HEK293 (cell line): ENCODE data around the gene PLEKHG3.

Source experiments
- CTCF ChIA-PET: fragments of 350-600 bp; formaldehyde crosslinking; extraction: SDS; loops from one replicate; lab custom pipeline; 2021; ENCODE audit warnings: antibody characterized with exemption; lab: Yijun Ruan, JAX
- POLR2A ChIA-PET: fragments of 300-600 bp; formaldehyde crosslinking; extraction: SDS; loops from one replicate; lab custom pipeline; 2020; ENCODE audit warnings: antibody characterized with exemption, inconsistent platforms; lab: Yijun Ruan, JAX
- H3K27ac ChIP-seq: fragments of 200-500 bp; sonication (Bioruptor generic); 2 replicates; pipeline ENCODE4 v1.5.1; 2014; ENCODE audit warnings: low read depth, low read length, control low read depth, inconsistent platforms; ENCODE audit errors: extremely low read depth
- H3K36me3 ChIP-seq, 2 experiments: fragments of 200-500 bp in 1 of 2; sonication (Bioruptor generic) in 1 of 2; 1 replicate in 1 of 2; 2 replicates in 1 of 2; pipeline ENCODE4 v1.5.1; 2014 to 2017; ENCODE audit warnings: inconsistent platforms in 2 of 2, low read length in 2 of 2; ENCODE audit not compliant: control insufficient read depth in 2 of 2, insufficient read depth in 1 of 2
- H3K4me1 ChIP-seq: fragments of 200-500 bp; sonication (Bioruptor generic); 2 replicates; pipeline ENCODE4 v1.5.1; 2014; ENCODE audit warnings: mild to moderate bottlenecking, low read length, inconsistent platforms; ENCODE audit not compliant: control insufficient read depth, insufficient read depth
- H3K4me3 ChIP-seq: 2 replicates; pipeline ENCODE4 v1.5.1; 2011; ENCODE audit warnings: low read depth, mild to moderate bottlenecking, control low read depth, low read length, moderate library complexity
- H3K9me3 ChIP-seq: fragments of 200-500 bp; sonication (Bioruptor generic); 2 replicates; pipeline ENCODE4 v1.5.1; 2014; ENCODE audit warnings: low read depth, low read length, inconsistent platforms; ENCODE audit not compliant: control insufficient read depth, insufficient read depth
- EGR2 ChIP-seq: fragments of 450-650 bp; formaldehyde crosslinking; IDR thresholded peaks from 2 replicates; pipeline ENCODE4 v1.5.1; 2016; ENCODE audit warnings: low read depth, missing biosample characterization, missing genetic modification characterization
- KLF10 ChIP-seq: fragments of 450-650 bp; IDR thresholded peaks from 2 replicates; pipeline ENCODE4 v1.5.1; 2018; ENCODE audit warnings: missing biosample characterization, mild to moderate bottlenecking, missing genetic modification characterization
- PRDM1 ChIP-seq: fragments of 450-650 bp; formaldehyde crosslinking; IDR thresholded peaks from 2 replicates; pipeline ENCODE4; 2016; ENCODE audit warnings: missing biosample characterization, missing genetic modification characterization
- PRDM10 ChIP-seq: fragments of 450-650 bp; formaldehyde crosslinking; IDR thresholded peaks from 2 replicates; pipeline ENCODE4 v1.5.1; 2016; ENCODE audit warnings: missing biosample characterization, missing genetic modification characterization
- PRDM4 ChIP-seq: fragments of 450-650 bp; formaldehyde crosslinking; IDR thresholded peaks from 2 replicates; pipeline ENCODE4 v1.5.1; 2017; ENCODE audit warnings: missing biosample characterization, missing genetic modification characterization
- PRDM6 ChIP-seq: fragments of 450-650 bp; formaldehyde crosslinking; IDR thresholded peaks from 2 replicates; pipeline ENCODE4 v1.5.1; 2017; ENCODE audit warnings: missing biosample characterization, missing genetic modification characterization
- TCF7L2 ChIP-seq: IDR thresholded peaks from 2 replicates; pipeline ENCODE4 v1.6.1; 2011; ENCODE audit warnings: low read depth, mild to moderate bottlenecking, inconsistent platforms, low read length, moderate library complexity, borderline replicate concordance
- YY1 ChIP-seq: fragments of 450-650 bp; formaldehyde crosslinking; IDR thresholded peaks from 2 replicates; pipeline ENCODE4 v1.5.1; 2018; ENCODE audit warnings: missing biosample characterization, missing genetic modification characterization
- ZBTB17 ChIP-seq: fragments of 450-650 bp; formaldehyde crosslinking; IDR thresholded peaks from 2 replicates; pipeline ENCODE4 v1.5.1; 2016; ENCODE audit warnings: missing biosample characterization, missing genetic modification characterization
- ZBTB44 ChIP-seq: fragments of 450-650 bp; IDR thresholded peaks from 2 replicates; pipeline ENCODE4 v1.5.1; 2018; ENCODE audit warnings: missing biosample characterization, mild to moderate bottlenecking, missing genetic modification characterization
- ZIC2 ChIP-seq: fragments of 450-650 bp; formaldehyde crosslinking; IDR thresholded peaks from 2 replicates; pipeline ENCODE4 v1.5.1; 2016; ENCODE audit warnings: missing biosample characterization, missing genetic modification characterization
- ZNF16 ChIP-seq: fragments of 450-650 bp; formaldehyde crosslinking; IDR thresholded peaks from 2 replicates; pipeline ENCODE4 v1.5.1; 2016; ENCODE audit warnings: low read depth, missing biosample characterization, missing genetic modification characterization
- ZNF280D ChIP-seq: fragments of 450-650 bp; formaldehyde crosslinking; IDR thresholded peaks from 2 replicates; pipeline ENCODE4 v1.5.1; 2016; ENCODE audit warnings: missing biosample characterization, missing genetic modification characterization
- ZNF311 ChIP-seq: fragments of 450-650 bp; formaldehyde crosslinking; IDR thresholded peaks from 2 replicates; pipeline ENCODE4 v1.5.1; 2017; ENCODE audit warnings: missing biosample characterization, missing genetic modification characterization, borderline replicate concordance
- ZNF354C ChIP-seq: fragments of 450-650 bp; formaldehyde crosslinking; IDR thresholded peaks from 2 replicates; pipeline ENCODE4 v1.5.1; 2016; ENCODE audit warnings: missing biosample characterization, missing genetic modification characterization, low read depth, borderline replicate concordance
- ZNF398 ChIP-seq: fragments of 450-650 bp; formaldehyde crosslinking; IDR thresholded peaks from 2 replicates; pipeline ENCODE4 v1.5.1; 2017; ENCODE audit warnings: missing biosample characterization, missing genetic modification characterization
- ZNF701 ChIP-seq: fragments of 450-650 bp; formaldehyde crosslinking; IDR thresholded peaks from 2 replicates; pipeline ENCODE4 v1.5.1; 2016; ENCODE audit warnings: missing biosample characterization, missing genetic modification characterization
- ZNF792 ChIP-seq: fragments of 450-650 bp; formaldehyde crosslinking; IDR thresholded peaks from 2 replicates; pipeline ENCODE4 v1.5.1; 2016; ENCODE audit warnings: missing biosample characterization, missing genetic modification characterization
- ZSCAN5A ChIP-seq: fragments of 450-650 bp; formaldehyde crosslinking; IDR thresholded peaks from 2 replicates; pipeline ENCODE4 v1.5.1; 2016; ENCODE audit warnings: missing biosample characterization, missing genetic modification characterization
- ZXDB ChIP-seq: fragments of 450-650 bp; formaldehyde crosslinking; IDR thresholded peaks from 2 replicates; pipeline ENCODE4 v1.5.1; 2016; ENCODE audit warnings: missing biosample characterization, missing genetic modification characterization

PLEKHG3 gene

GRCh38 chr14:64696355-64696857 is 7.8 kb upstream of the PLEKHG3 start (continued):
- TF ChIP-seq PRDM1 (tag by site-specific recombination) (no peak), ZBTB44 (tag by site-specific recombination) (no peak), ZBTB17 (tag by site-specific recombination) (no peak), ZSCAN5A (tag by site-specific recombination) (no peak), ZNF701 (tag by site-specific recombination) (no peak), ZNF280D (no peak), EGR2 (tag by site-specific recombination) (no peak)

GRCh38 chr14:64698903-64699302 is 5.3 kb upstream of the PLEKHG3 start:
- CTCF ChIA-PET = interaction anchor here (0.6 to 3.2 kb wide), 6 partner anchors 26 to 193 kb away, joined by 3 to 10 read pairs (median 6); no protein-coding TSS in a partner anchor
- H3K9me3 ChIP-seq = no peaks in the 10 kb centered on the region
- no peaks in the 10 kb centered on the region for H3K36me3 ChIP-seq
- POLR2A ChIA-PET = interaction anchor here (1.4 kb wide), 1 partner anchor 27 kb away, joined by 4 read pairs; no protein-coding TSS in a partner anchor
- H3K27ac ChIP-seq = peak overlapping the region; percentile 31; the same call in 1 of the 2 replicates
- H3K4me1 ChIP-seq = peaks cover 23% of the 10 kb centered on the region
- no peak overlapping the region for H3K4me3 ChIP-seq
- TF ChIP-seq PRDM4 (tag by site-specific recombination) (no peak), TCF7L2 (peak; percentile 76; the same call in 1 of the 2 replicates), ZNF354C (tag by site-specific recombination) (no peak), ZIC2 (tag by site-specific recombination) (peak; percentile 53), ZNF792 (no peak), ZNF16 (tag by site-specific recombination) (no peak), ZXDB (tag by site-specific recombination) (0 out of 2 replicates have a peak, but pooled peaks have one; percentile 30), ZNF311 (tag by site-specific recombination) (no peak), KLF10 (tag by site-specific recombination) (no peak), ZNF398 (tag by site-specific recombination) (peak; percentile 56), PRDM6 (tag by site-specific recombination) (peak; percentile 58), PRDM10 (tag by site-specific recombination) (no peak; the same call in 1 of the 2 replicates), YY1 (no peak)
